Fibroblast of lung (primary cell): ENCODE measurements around the gene VANGL2. TPM values are rescaled to one million over a fixed set of nuclear protein-coding genes. Genes with fewer than 3 reads are reported as not detected.

Experiments
- DNase-seq, 2 donors: peaks; one replicate each; pipeline versions ENCODE4 v3.0.0 to v3.0.0-alpha.2; 2010; ENCODE audit warnings: low read depth in 2 of 2
- H2AFZ ChIP-seq: 2 replicates; pipeline ENCODE4 v1.5.1; 2012; ENCODE audit warnings: low read length, control low read depth, inconsistent platforms
- H3K27ac ChIP-seq: 2 replicates; pipeline ENCODE4 v1.5.1; 2011; ENCODE audit warnings: low read length, control low read depth; ENCODE audit not compliant: insufficient read depth
- H3K27me3 ChIP-seq: 2 replicates; pipeline ENCODE4 v1.5.1; 2011; ENCODE audit warnings: mild to moderate bottlenecking, low read length; ENCODE audit not compliant: control insufficient read depth, insufficient read depth
- H3K36me3 ChIP-seq: 2 replicates; pipeline ENCODE4 v1.5.1; 2011; ENCODE audit warnings: low read length; ENCODE audit not compliant: control insufficient read depth, insufficient read depth
- H3K4me1 ChIP-seq: 2 replicates; pipeline ENCODE4 v1.5.1; 2011; ENCODE audit warnings: low read length; ENCODE audit not compliant: control insufficient read depth, insufficient read depth; ENCODE audit errors: extremely low read depth
- H3K4me2 ChIP-seq: 2 replicates; pipeline ENCODE4 v1.5.1; 2011; ENCODE audit warnings: low read length, control low read depth; ENCODE audit not compliant: insufficient read depth; ENCODE audit errors: extremely low read depth
- H3K4me3 ChIP-seq, 4 experiments: fragments of 200-600 bp in 1 of 4; sonication (generic) in 1 of 4; replicated peaks in 1 of 4; 2 replicates each; pipeline ENCODE4 v1.5.1; 2011 to 2016; ENCODE audit warnings: low read length in 4 of 4, low read depth in 3 of 4, mild to moderate bottlenecking in 3 of 4, control low read depth in 2 of 4, inconsistent platforms in 1 of 4, mixed read lengths in 1 of 4; ENCODE audit not compliant: insufficient read depth in 1 of 4; ENCODE audit errors: control extremely low read depth in 1 of 4
- H3K79me2 ChIP-seq: 2 replicates; pipeline ENCODE4 v1.5.1; 2012; ENCODE audit warnings: mild to moderate bottlenecking, low read length, inconsistent platforms; ENCODE audit not compliant: control insufficient read depth, insufficient read depth
- H3K9ac ChIP-seq: 2 replicates; pipeline ENCODE4 v1.5.1; 2011; ENCODE audit warnings: mild to moderate bottlenecking, low read length, control low read depth; ENCODE audit not compliant: insufficient read depth
- H3K9me3 ChIP-seq: 2 replicates; pipeline ENCODE4 v1.5.1; 2012; ENCODE audit warnings: low read depth, low read length; ENCODE audit not compliant: control insufficient read depth, insufficient read depth
- H4K20me1 ChIP-seq: 2 replicates; pipeline ENCODE4 v1.5.1; 2011; ENCODE audit warnings: low read length; ENCODE audit not compliant: control insufficient read depth, insufficient read depth; ENCODE audit errors: extremely low read depth
- EZH2 ChIP-seq: IDR thresholded peaks from 2 replicates; pipeline ENCODE4 v1.5.1; 2012; ENCODE audit warnings: low read length, control low read depth, mild to moderate bottlenecking; ENCODE audit errors: missing control alignments
- polyA plus RNA-seq, 2 donors: library from polyadenylated mRNA; depleted of rRNA in 1 of 2; stranded (reverse) in 1 of 2; unstranded in 1 of 2; fragments of >200 nt; gene quantifications; 2 replicates each; pipeline ENCODE4 v1.2.1, GENCODE V29; 2011 to 2012; ENCODE audit warnings: missing spikeins in 1 of 2
- total RNA-seq: library from RNA; depleted of rRNA; stranded (reverse); fragments of >200 nt; gene quantifications from 2 replicates; pipeline ENCODE4 v1.2.1, GENCODE V29; 2014
- TF ChIP-seq, protein P1 (sequence below), 2 donors: IDR thresholded peaks in 1 of 2; conservative IDR thresholded peaks in 1 of 2; 1 replicate in 1 of 2; 2 replicates in 1 of 2; pipeline ENCODE4 v1.5.1; 2011 to 2012; ENCODE audit warnings: low read length in 2 of 2, control low read depth in 1 of 2, inconsistent platforms in 1 of 2, low read depth in 1 of 2, mild to moderate bottlenecking in 1 of 2

VANGL2 gene
- total and polyA plus RNA-seq, 2 donors (not counting 1 experiment from before 2014, with no cell fraction given): 0.01 TPM; not detected in 1

DNA sequence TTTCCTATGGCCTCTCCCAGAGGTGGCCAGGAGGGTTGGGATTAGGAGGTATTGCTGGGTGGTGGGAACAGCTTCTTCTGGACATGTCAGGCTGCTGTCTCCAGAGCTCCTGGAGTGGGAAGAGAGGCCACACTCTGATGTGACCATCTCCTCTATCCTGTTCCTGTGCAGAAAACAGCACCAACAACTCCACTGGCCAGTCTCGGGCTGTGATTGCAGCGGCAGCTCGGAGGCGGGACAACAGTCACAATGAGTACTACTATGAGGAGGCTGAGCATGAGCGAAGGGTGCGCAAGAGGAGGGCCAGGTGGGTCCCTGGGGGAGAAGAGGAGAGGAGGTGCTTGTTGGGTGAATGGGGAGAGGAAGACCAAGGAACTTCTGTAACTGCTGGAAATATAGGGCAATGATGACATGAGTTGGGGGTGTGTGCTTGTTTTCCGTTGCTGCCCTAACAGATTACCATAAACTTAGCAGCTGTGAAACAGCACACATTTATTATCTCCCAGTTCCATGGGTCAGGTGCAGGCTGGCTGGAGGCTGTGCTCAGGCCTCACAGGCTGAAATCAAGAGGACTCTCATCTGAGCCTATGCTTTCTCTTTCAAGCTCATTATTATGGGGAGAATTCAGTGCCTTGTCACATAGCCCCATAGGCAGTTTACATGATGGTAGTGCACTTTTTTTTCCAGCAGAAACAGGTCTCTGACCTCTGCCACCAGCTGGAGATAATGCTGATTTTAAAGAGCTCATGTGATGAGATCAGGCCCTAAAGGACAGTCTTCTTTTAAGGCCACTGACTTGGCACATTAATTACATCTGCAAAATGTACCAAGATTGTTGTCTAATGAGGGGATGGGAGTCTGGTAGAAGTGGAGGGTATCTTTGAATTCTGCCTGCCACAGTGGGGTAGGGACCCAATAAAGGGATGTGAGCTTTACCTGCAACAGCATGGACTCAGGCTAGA lies 20.8 kb downstream of the VANGL2 start:
- H3K79me2 ChIP-seq: no peaks in the 10 kb centered on the region
- no peaks in the 10 kb centered on the region for H3K9me3 ChIP-seq
- no peak overlapping the region for H3K9ac ChIP-seq
- H3K36me3 ChIP-seq: no peaks in the 10 kb centered on the region
- H3K27me3 ChIP-seq: no peaks in the 10 kb centered on the region
- H3K27ac ChIP-seq: no peak overlapping the region
- no peak overlapping the region for H3K4me3 ChIP-seq
- no peak overlapping the region for H2AFZ ChIP-seq
- H4K20me1 ChIP-seq: no peaks in the 10 kb centered on the region
- TF ChIP-seq, protein P1, sequence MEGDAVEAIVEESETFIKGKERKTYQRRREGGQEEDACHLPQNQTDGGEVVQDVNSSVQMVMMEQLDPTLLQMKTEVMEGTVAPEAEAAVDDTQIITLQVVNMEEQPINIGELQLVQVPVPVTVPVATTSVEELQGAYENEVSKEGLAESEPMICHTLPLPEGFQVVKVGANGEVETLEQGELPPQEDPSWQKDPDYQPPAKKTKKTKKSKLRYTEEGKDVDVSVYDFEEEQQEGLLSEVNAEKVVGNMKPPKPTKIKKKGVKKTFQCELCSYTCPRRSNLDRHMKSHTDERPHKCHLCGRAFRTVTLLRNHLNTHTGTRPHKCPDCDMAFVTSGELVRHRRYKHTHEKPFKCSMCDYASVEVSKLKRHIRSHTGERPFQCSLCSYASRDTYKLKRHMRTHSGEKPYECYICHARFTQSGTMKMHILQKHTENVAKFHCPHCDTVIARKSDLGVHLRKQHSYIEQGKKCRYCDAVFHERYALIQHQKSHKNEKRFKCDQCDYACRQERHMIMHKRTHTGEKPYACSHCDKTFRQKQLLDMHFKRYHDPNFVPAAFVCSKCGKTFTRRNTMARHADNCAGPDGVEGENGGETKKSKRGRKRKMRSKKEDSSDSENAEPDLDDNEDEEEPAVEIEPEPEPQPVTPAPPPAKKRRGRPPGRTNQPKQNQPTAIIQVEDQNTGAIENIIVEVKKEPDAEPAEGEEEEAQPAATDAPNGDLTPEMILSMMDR (conservative IDR thresholded peaks at IDR 0.05 in 1 of 2, IDR thresholded peaks at IDR 0.05 in 1 of 2; ENCODE audit: low read depth in 1 of 2, low read length in 2 of 2): no peak
- no peak for TF ChIP-seq EZH2
- no peak overlapping the region for H3K4me2 ChIP-seq
- H3K4me1 ChIP-seq: no peaks in the 10 kb centered on the region
- no peak for DNase-seq

DNA sequence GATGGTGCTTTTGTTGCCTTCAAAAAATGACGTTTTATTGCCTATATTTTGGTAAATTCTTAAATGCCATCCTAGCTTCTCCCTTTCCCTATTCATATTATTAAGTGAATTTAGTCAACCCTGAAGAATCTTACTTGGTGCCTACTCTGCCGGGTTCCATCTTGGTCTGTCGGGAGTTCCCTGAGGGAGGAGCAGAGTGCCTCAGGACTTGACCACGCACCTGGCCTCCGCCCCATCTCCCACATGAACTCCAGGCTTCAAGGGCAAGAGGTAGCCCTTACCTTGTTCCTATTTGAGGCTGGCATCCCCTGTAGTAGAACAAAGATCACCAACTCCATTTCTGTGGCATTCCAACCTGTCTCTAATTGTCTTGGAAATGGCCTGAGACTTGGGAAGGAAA lies 21.5 kb downstream of the VANGL2 start:
- no peaks in the 10 kb centered on the region for H3K79me2 ChIP-seq
- H4K20me1 ChIP-seq: no peaks in the 10 kb centered on the region
- no peak overlapping the region for H3K27ac ChIP-seq
- no peaks in the 10 kb centered on the region for H3K4me1 ChIP-seq
- no peaks in the 10 kb centered on the region for H3K36me3 ChIP-seq
- no peaks in the 10 kb centered on the region for H3K9me3 ChIP-seq
- H3K9ac ChIP-seq: no peak overlapping the region
- H3K27me3 ChIP-seq: no peaks in the 10 kb centered on the region
- no peak overlapping the region for H3K4me2 ChIP-seq
- TF ChIP-seq EZH2: no peak
- TF ChIP-seq, protein P1 (conservative IDR thresholded peaks at IDR 0.05 in 1 of 2, IDR thresholded peaks at IDR 0.05 in 1 of 2; ENCODE audit: low read depth in 1 of 2, low read length in 2 of 2): no peak
- no peak overlapping the region for H2AFZ ChIP-seq
- H3K4me3 ChIP-seq: no peak overlapping the region
- DNase-seq: no peak

GRCh38 chr1:160423966-160424365 lies 23.6 kb downstream of the VANGL2 start:
- Histone ChIP-seq H3K27me3 (no peaks in the 10 kb centered on the region), H3K4me2 (no peak overlapping the region), H3K9ac (no peak overlapping the region), H3K4me1 (no peaks in the 10 kb centered on the region), H4K20me1 (no peaks in the 10 kb centered on the region), H3K27ac (no peak overlapping the region), H3K9me3 (no peaks in the 10 kb centered on the region), H3K79me2 (no peaks in the 10 kb centered on the region), H2AFZ (no peak overlapping the region), H3K36me3 (no peaks in the 10 kb centered on the region), H3K4me3 (no peak overlapping the region)
- DNase-seq: no peak
- TF ChIP-seq, protein P1 (conservative IDR thresholded peaks at IDR 0.05 in 1 of 2, IDR thresholded peaks at IDR 0.05 in 1 of 2; ENCODE audit: low read depth in 1 of 2, low read length in 2 of 2): no peak
- TF ChIP-seq EZH2: no peak
